H9 (cell line): ENCODE results near the gene TMEM135. TPM values are rescaled to one million over a fixed set of nuclear protein-coding genes. Genes with fewer than 3 reads are reported as not detected.

Experiments
- DNase-seq: peaks from one replicate; pipeline ENCODE4 v3.0.0-alpha.2; 2017
- H2AFZ ChIP-seq: one replicate; pipeline ENCODE4 v1.6.1; 2013; ENCODE audit warnings: mild to moderate bottlenecking, low read length, control low read depth, moderate library complexity
- H2AK5ac ChIP-seq: 2 replicates; pipeline ENCODE4 v1.6.1; 2013; ENCODE audit warnings: low read length, control low read depth, mixed read lengths; ENCODE audit not compliant: insufficient read length
- H2BK120ac ChIP-seq: one replicate; pipeline ENCODE4 v1.6.1; 2013; ENCODE audit warnings: low read depth, mild to moderate bottlenecking, low read length, control low read depth, inconsistent platforms; ENCODE audit not compliant: poor library complexity, severe bottlenecking
- H2BK12ac ChIP-seq: 2 replicates; pipeline ENCODE4 v1.6.1; 2013; ENCODE audit warnings: low read length, control low read depth, mixed read lengths, low read depth; ENCODE audit not compliant: insufficient read length
- H2BK15ac ChIP-seq: 2 replicates; pipeline ENCODE4 v1.6.1; 2013; ENCODE audit warnings: low read depth, low read length, control low read depth
- H2BK20ac ChIP-seq: one replicate; pipeline ENCODE4 v1.6.1; 2013; ENCODE audit warnings: low read depth, mild to moderate bottlenecking, low read length, control low read depth, inconsistent platforms; ENCODE audit not compliant: poor library complexity, severe bottlenecking
- H2BK5ac ChIP-seq: 2 replicates; pipeline ENCODE4 v1.6.1; 2013; ENCODE audit warnings: low read length, control low read depth, mixed read lengths; ENCODE audit not compliant: insufficient read length
- H3K14ac ChIP-seq: 2 replicates; pipeline ENCODE4 v1.6.1; 2013; ENCODE audit warnings: low read length, control low read depth; ENCODE audit not compliant: insufficient read depth
- H3K18ac ChIP-seq: 2 replicates; pipeline ENCODE4 v1.6.1; 2013; ENCODE audit warnings: low read depth, mild to moderate bottlenecking, mixed read lengths, low read length, control low read depth; ENCODE audit not compliant: insufficient read length
- H3K23ac ChIP-seq: 2 replicates; pipeline ENCODE4 v1.6.1; 2013; ENCODE audit warnings: low read length, control low read depth, mixed read lengths, low read depth; ENCODE audit not compliant: insufficient read length
- H3K23me2 ChIP-seq: 2 replicates; pipeline ENCODE4 v1.6.1; 2013; ENCODE audit warnings: low read depth, mild to moderate bottlenecking, mixed read lengths, low read length, control low read depth; ENCODE audit not compliant: insufficient read length, poor library complexity, severe bottlenecking
- H3K27ac ChIP-seq: 2 replicates; pipeline ENCODE4 v1.5.1; 2013; ENCODE audit warnings: low read length, control low read depth, mixed read lengths, low read depth; ENCODE audit not compliant: insufficient read length
- H3K27me3 ChIP-seq: 2 replicates; pipeline ENCODE4 v1.6.1; 2013; ENCODE audit warnings: low read length, control low read depth, inconsistent platforms; ENCODE audit not compliant: insufficient read depth
- H3K4ac ChIP-seq: 2 replicates; pipeline ENCODE4 v1.6.1; 2013; ENCODE audit warnings: low read depth, mild to moderate bottlenecking, control low read depth, inconsistent platforms, low read length, moderate library complexity
- H3K4me1 ChIP-seq: 2 replicates; pipeline ENCODE4 v1.6.1; 2013; ENCODE audit warnings: low read length, control low read depth, inconsistent platforms; ENCODE audit not compliant: insufficient read depth
- H3K4me2 ChIP-seq: 2 replicates; pipeline ENCODE4 v1.6.1; 2013; ENCODE audit warnings: low read length, control low read depth, mixed read lengths; ENCODE audit not compliant: insufficient read length, insufficient read depth
- H3K56ac ChIP-seq: 2 replicates; pipeline ENCODE4 v1.6.1; 2013; ENCODE audit warnings: low read depth, mild to moderate bottlenecking, mixed read lengths, low read length, control low read depth; ENCODE audit not compliant: insufficient read length
- H3K79me1 ChIP-seq: 2 replicates; pipeline ENCODE4 v1.6.1; 2013; ENCODE audit warnings: low read depth, mild to moderate bottlenecking, moderate library complexity, low read length, control low read depth, inconsistent platforms; ENCODE audit not compliant: insufficient read depth, poor library complexity, severe bottlenecking
- H3K79me2 ChIP-seq: 2 replicates; pipeline ENCODE4 v1.6.1; 2013; ENCODE audit warnings: low read length, control low read depth, inconsistent platforms; ENCODE audit not compliant: insufficient read depth
- H3K9ac ChIP-seq: 2 replicates; pipeline ENCODE4 v1.6.1; 2013; ENCODE audit warnings: low read length, control low read depth, mixed read lengths; ENCODE audit not compliant: insufficient read length; ENCODE audit errors: extremely low read depth
- H3K9me3 ChIP-seq: one replicate; pipeline ENCODE4 v1.6.1; 2013; ENCODE audit warnings: low read depth, low read length, inconsistent platforms; ENCODE audit not compliant: control insufficient read depth
- H3T11ph ChIP-seq: one replicate; pipeline ENCODE4 v1.6.1; 2013; ENCODE audit warnings: mild to moderate bottlenecking, low read length, control low read depth, inconsistent platforms
- H4K20me1 ChIP-seq: one replicate; pipeline ENCODE4 v1.6.1; 2013; ENCODE audit not compliant: control insufficient read depth, insufficient read length, insufficient read depth
- H4K5ac ChIP-seq: 2 replicates; pipeline ENCODE4 v1.6.1; 2013; ENCODE audit warnings: low read depth, mild to moderate bottlenecking, mixed read lengths, low read length, control low read depth; ENCODE audit not compliant: insufficient read length
- H4K8ac ChIP-seq: replicated peaks from 2 replicates; pipeline ENCODE4 v1.6.1; 2013; ENCODE audit warnings: low read length, control low read depth, mixed read lengths, low read depth; ENCODE audit not compliant: insufficient read length
- H4K91ac ChIP-seq: 2 replicates; pipeline ENCODE4 v1.6.1; 2013; ENCODE audit warnings: low read depth, mild to moderate bottlenecking, moderate library complexity, mixed read lengths, low read length, control low read depth; ENCODE audit not compliant: insufficient read length
- H3K27ac Mint-ChIP-seq, 3 experiments: 2 replicates in 2 of 3; 3 replicates in 1 of 3; pipeline ENCODE4 v1.8.0; 2020 to 2021; ENCODE audit warnings: mixed read lengths in 3 of 3, mild to moderate bottlenecking in 1 of 3, moderate library complexity in 1 of 3
- H3K27me3 Mint-ChIP-seq: 2 replicates; pipeline ENCODE4 v1.8.0; 2021; ENCODE audit warnings: low read depth, mild to moderate bottlenecking, moderate library complexity, mixed read lengths
- H3K36me3 Mint-ChIP-seq, 3 experiments: 2 replicates in 2 of 3; 3 replicates in 1 of 3; pipeline ENCODE4 v1.8.0; 2020 to 2021; ENCODE audit warnings: low read depth in 3 of 3, mixed read lengths in 3 of 3; ENCODE audit not compliant: insufficient read depth in 1 of 3
- H3K4me1 Mint-ChIP-seq, 2 experiments: 2 replicates each; pipeline ENCODE4 v1.8.0; 2020; ENCODE audit warnings: mixed read lengths in 2 of 2
- H3K4me3 Mint-ChIP-seq, 2 experiments: 2 replicates in 1 of 2; 3 replicates in 1 of 2; pipeline ENCODE4 v1.8.0; 2020 to 2021; ENCODE audit warnings: mild to moderate bottlenecking in 2 of 2, mixed read lengths in 2 of 2, moderate library complexity in 1 of 2
- H3K9me3 Mint-ChIP-seq, 2 experiments: 2 replicates in 1 of 2; 3 replicates in 1 of 2; pipeline ENCODE4 v1.8.0; 2020; ENCODE audit warnings: mild to moderate bottlenecking in 2 of 2, mixed read lengths in 2 of 2, moderate library complexity in 1 of 2
- CTCF ChIP-seq: fragments of 200-600 bp; sonication (generic); conservative IDR thresholded peaks from 3 replicates; pipeline ENCODE4 v1.8.0; 2021; ENCODE audit warnings: antibody characterized with exemption, mild to moderate bottlenecking
- WGBS: extraction: QIAGEN DNeasy Blood & Tissue Kit; methylation state at CpG from one replicate; pipeline ENCODE4 v1.1.7; 2013; ENCODE audit warnings: missing lambda C conversion rate, low lambda C conversion rate, mixed read lengths; ENCODE audit not compliant: insufficient read length; ENCODE audit errors: extremely low coverage; 5-methylcytosine and 5-hydroxymethylcytosine counted together
- total RNA-seq: library from RNA; stranded (reverse); gene quantifications from 2 replicates; pipeline ENCODE4 v1.2.1, GENCODE V29; 2021

TMEM135 gene
- total RNA-seq, 1 experiment from 2014 or later, result 25.2 TPM

DNA sequence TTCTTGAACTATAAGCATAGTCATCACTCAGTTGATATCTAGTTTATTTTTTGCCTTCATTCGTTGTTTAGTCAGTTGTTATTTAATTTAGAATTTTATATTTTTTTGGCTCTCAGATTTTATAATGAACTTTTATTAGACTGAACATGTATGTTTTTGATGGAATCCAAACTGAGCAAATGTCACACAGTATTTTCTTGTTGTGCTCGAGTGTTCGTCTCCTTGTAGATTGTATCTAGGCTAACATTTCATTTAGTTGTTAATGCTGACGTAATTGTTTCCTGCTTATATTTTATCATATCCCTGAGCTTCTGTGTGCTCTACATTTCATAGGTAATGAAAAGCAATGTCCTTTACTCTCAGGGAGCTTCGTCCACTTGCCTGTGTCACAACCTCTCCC lies 286.2 kb downstream of the TMEM135 start:
- Histone ChIP-seq H3T11ph (no peak overlapping the region), H3K79me2 (no peaks in the 10 kb centered on the region), H2BK20ac (no peak overlapping the region), H2AFZ (no peak overlapping the region), H2AK5ac (no peak overlapping the region), H2BK12ac (no peak overlapping the region), H3K79me1 (no peaks in the 10 kb centered on the region), H2BK5ac (no peak overlapping the region), H3K14ac (no peak overlapping the region), H3K27ac (no peak overlapping the region), H3K23me2 (no peaks in the 10 kb centered on the region), H4K8ac (no peak overlapping the region), H4K91ac (no peak overlapping the region), H3K4ac (no peak overlapping the region), H3K23ac (no peak overlapping the region), H2BK15ac (no peak overlapping the region), H4K20me1 (no peaks in the 10 kb centered on the region), H3K18ac (no peak overlapping the region), H2BK120ac (no peak overlapping the region), H3K4me2 (no peak overlapping the region), H4K5ac (no peak overlapping the region), H3K9ac (no peak overlapping the region), H3K27me3 (no peaks in the 10 kb centered on the region), H3K4me1 (no peaks in the 10 kb centered on the region), H3K56ac (no peak overlapping the region), H3K9me3 (no peaks in the 10 kb centered on the region)
- no peak for TF ChIP-seq CTCF
- Mint-ChIP-seq H3K27me3 (no peaks in the 10 kb centered on the region), H3K4me1 (no peaks in the 10 kb centered on the region), H3K9me3 (no peaks in the 10 kb centered on the region), H3K36me3 (peaks cover 0 to 3% (median 0%) of the 10 kb centered on the region in 3 experiments; a peak in 4 of 7 replicates), H3K27ac (peak overlapping the region in 1 of 3 experiments; percentile 32; a peak in 2 of 7 replicates), H3K4me3 (no peak overlapping the region)
- DNase-seq, result no peak
- WGBS, result no CpG with 5 or more reads among the region's 5 CpGs
